ENCODE data around the gene TNFSF11. TPM values are rescaled to one million over a fixed set of nuclear protein-coding genes. Genes with fewer than 3 reads are reported as not detected.

The TNFSF11 gene
- total RNA-seq, 1 donor from 2014 or later, result not detected

DNA sequence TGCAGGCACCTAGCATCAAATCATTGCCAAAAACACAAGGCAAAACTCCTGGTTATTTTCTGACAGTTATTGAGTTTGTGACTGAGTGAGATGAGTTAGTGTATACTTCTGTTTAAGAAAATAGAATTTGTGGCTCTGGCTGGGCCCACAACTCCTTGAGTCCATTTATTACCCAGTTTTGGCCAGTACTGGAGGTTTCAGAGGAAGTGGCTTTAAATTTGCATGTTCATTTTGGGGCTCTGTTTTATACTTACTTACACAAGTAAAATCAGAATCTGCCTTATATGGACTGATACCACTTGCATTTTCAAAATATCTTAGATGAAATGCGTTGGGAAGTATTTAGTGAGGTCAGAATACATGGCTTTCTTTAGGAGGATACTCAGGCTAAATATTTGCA lies 29.0 kb downstream of the TNFSF11 start:
- no peaks in the 10 kb centered on the region for H3K27me3 Mint-ChIP-seq (ENCODE audit: low read depth)
- DNase-seq (ENCODE audit: low spot score in 2 of 2, unreplicated experiment in 2 of 2), result no peak
- H3K36me3 Mint-ChIP-seq, result no peaks in the 10 kb centered on the region
- H3K4me3 Mint-ChIP-seq, result no peak overlapping the region
- no peak overlapping the region for H3K27ac Mint-ChIP-seq
- no peak for TF ChIP-seq CTCF (IDR thresholded peaks at IDR 0.05; ENCODE audit: unreplicated experiment)
- peaks cover 4% of the 10 kb centered on the region for H3K4me1 Mint-ChIP-seq
- H3K9me3 Mint-ChIP-seq, result peaks cover 3% of the 10 kb centered on the region

DNA sequence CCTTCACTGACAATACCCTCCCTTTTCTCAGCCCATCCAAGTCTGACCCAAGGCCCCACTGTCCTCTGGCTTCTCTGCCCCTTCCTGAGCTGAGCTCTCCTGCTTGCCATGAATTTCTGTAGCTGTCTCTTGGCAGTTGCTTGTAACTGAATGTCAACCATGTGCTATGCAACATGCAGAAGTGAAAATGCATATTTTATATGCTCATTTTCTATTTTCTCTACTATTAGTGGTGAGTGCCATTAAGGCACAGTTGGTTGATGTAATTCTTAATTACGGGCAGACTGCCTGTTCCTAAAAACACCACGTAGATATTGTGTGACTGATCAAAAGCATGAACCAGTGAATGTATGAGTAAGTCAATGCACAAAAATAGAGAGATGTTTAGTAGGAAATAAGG lies 29.6 kb downstream of the TNFSF11 start:
- no peak for DNase-seq (ENCODE audit: low spot score in 2 of 2, unreplicated experiment in 2 of 2)
- H3K36me3 Mint-ChIP-seq, result no peaks in the 10 kb centered on the region
- peaks cover 3% of the 10 kb centered on the region for H3K9me3 Mint-ChIP-seq
- peaks cover 1% of the 10 kb centered on the region for H3K4me1 Mint-ChIP-seq
- no peak overlapping the region for H3K27ac Mint-ChIP-seq
- H3K27me3 Mint-ChIP-seq (ENCODE audit: low read depth), result no peaks in the 10 kb centered on the region
- H3K4me3 Mint-ChIP-seq, result no peak overlapping the region
- no peak for TF ChIP-seq CTCF (IDR thresholded peaks at IDR 0.05; ENCODE audit: unreplicated experiment)

DNA sequence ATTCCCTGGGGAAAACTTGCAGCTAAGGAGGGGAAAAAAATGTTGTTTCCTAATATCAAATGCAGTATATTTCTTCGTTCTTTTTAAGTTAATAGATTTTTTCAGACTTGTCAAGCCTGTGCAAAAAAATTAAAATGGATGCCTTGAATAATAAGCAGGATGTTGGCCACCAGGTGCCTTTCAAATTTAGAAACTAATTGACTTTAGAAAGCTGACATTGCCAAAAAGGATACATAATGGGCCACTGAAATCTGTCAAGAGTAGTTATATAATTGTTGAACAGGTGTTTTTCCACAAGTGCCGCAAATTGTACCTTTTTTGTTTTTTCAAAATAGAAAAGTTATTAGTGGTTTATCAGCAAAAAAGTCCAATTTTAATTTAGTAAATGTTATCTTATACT lies 33.6 kb downstream of the TNFSF11 start:
- H3K4me1 Mint-ChIP-seq, result peaks cover 1% of the 10 kb centered on the region
- H3K36me3 Mint-ChIP-seq, result no peaks in the 10 kb centered on the region
- DNase-seq (ENCODE audit: low spot score in 2 of 2, unreplicated experiment in 2 of 2), result no peak
- TF ChIP-seq CTCF (IDR thresholded peaks at IDR 0.05; ENCODE audit: unreplicated experiment), result no peak
- H3K27me3 Mint-ChIP-seq (ENCODE audit: low read depth), result peaks cover 3% of the 10 kb centered on the region
- peaks cover 3% of the 10 kb centered on the region for H3K9me3 Mint-ChIP-seq
- H3K4me3 Mint-ChIP-seq, result no peak overlapping the region
- H3K27ac Mint-ChIP-seq, result no peak overlapping the region

GRCh38 chr13:42610649-42611048 lies 36.7 kb downstream of the TNFSF11 start:
- TF ChIP-seq CTCF (IDR thresholded peaks at IDR 0.05; ENCODE audit: unreplicated experiment), result no peak
- no peak overlapping the region for H3K4me3 Mint-ChIP-seq
- H3K36me3 Mint-ChIP-seq, result no peaks in the 10 kb centered on the region
- H3K27ac Mint-ChIP-seq, result no peak overlapping the region
- H3K9me3 Mint-ChIP-seq, result no peaks in the 10 kb centered on the region
- H3K4me1 Mint-ChIP-seq, result peaks cover 7% of the 10 kb centered on the region
- H3K27me3 Mint-ChIP-seq (ENCODE audit: low read depth), result peaks cover 3% of the 10 kb centered on the region
- no peak for DNase-seq (ENCODE audit: low spot score in 2 of 2, unreplicated experiment in 2 of 2)

DNA sequence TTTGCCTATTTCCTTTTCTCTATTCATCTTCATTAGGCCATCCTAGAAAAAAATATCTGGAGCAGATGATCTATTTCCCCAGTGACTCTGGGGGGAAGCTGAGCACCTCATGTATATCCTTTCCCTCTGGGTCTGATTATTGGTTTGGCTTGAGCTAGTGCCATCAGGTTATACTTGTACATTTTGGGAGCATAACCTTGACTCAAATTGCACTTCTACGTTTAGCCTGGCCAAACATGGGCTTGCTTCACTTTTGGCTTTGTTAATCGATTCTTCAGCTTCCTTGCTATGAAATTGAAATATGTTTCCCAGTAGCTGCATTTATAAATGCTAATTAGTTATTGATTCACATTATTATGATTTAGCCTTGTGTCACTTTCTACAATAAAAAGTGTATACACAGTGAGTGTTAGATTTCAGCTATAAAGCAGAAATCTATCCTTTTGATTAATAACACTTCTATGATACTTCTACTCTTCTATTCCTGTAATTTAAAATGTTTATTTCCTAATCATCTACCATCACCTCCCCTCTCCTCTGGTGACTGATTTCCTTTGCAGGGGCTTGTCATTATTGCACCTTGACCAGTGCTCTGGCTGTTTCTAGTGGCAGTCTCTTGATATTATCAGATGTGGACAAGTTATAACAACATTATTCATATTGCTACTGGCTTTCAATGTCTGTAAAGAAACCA lies 37.3 kb downstream of the TNFSF11 start:
- no peak for TF ChIP-seq CTCF (IDR thresholded peaks at IDR 0.05; ENCODE audit: unreplicated experiment)
- Mint-ChIP-seq H3K4me1 (peaks cover 7% of the 10 kb centered on the region), H3K4me3 (no peak overlapping the region), H3K36me3 (no peaks in the 10 kb centered on the region), H3K27ac (no peak overlapping the region), H3K27me3 (ENCODE audit: low read depth) (peaks cover 3% of the 10 kb centered on the region), H3K9me3 (no peaks in the 10 kb centered on the region)
- no peak for DNase-seq (ENCODE audit: low spot score in 2 of 2, unreplicated experiment in 2 of 2)
